Measurements from ENCODE around the gene THRA.

Gene THRA

DNA sequence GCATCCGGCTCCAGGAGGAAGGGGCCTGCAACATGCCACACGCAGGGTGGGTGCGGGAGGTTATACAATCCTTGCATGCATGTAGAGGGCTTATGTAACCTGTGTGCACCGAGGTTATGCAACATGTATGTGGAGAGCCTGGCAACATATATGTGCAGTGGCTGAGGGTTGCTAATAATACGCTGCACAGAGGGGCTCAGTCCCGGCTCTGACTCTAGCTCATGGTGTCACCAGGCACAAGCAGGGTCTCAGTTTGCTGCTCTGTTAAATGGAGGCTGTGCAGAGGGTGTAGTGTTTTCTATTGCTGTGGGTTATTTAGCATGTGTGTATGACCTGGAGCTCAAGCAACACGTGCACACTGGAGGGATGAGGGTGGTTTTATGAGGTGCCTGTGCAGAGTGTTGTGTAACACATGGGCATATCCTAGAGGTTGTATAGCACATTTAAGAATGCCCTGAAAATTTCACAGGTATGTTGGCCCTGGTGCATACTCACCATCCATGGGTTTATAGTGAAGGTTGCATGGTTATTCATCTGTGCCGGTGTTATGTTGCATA lies 13.3 kb downstream of the THRA start:
- in situ Hi-C loops (cut with HindIII; ENCODE audit: low sequenced_read_pairs): no loop called here

GRCh38 chr17:40076591-40076990 lies 13.8 kb downstream of the THRA start:
- in situ Hi-C loops (cut with HindIII; ENCODE audit: low sequenced_read_pairs): no loop called here

- in situ Hi-C loops (cut with HindIII; ENCODE audit: low sequenced_read_pairs): no loop called here
Observed at GRCh38 chr17:40079545-40079944, 16.8 kb downstream of the THRA start.

- in situ Hi-C loops (cut with HindIII; ENCODE audit: low sequenced_read_pairs): loop anchor here (10.0 kb wide), 1 partner anchor 110 kb away; no protein-coding TSS in a partner anchor
Observed at GRCh38 chr17:40084477-40084876, 21.7 kb downstream of the THRA start.

DNA sequence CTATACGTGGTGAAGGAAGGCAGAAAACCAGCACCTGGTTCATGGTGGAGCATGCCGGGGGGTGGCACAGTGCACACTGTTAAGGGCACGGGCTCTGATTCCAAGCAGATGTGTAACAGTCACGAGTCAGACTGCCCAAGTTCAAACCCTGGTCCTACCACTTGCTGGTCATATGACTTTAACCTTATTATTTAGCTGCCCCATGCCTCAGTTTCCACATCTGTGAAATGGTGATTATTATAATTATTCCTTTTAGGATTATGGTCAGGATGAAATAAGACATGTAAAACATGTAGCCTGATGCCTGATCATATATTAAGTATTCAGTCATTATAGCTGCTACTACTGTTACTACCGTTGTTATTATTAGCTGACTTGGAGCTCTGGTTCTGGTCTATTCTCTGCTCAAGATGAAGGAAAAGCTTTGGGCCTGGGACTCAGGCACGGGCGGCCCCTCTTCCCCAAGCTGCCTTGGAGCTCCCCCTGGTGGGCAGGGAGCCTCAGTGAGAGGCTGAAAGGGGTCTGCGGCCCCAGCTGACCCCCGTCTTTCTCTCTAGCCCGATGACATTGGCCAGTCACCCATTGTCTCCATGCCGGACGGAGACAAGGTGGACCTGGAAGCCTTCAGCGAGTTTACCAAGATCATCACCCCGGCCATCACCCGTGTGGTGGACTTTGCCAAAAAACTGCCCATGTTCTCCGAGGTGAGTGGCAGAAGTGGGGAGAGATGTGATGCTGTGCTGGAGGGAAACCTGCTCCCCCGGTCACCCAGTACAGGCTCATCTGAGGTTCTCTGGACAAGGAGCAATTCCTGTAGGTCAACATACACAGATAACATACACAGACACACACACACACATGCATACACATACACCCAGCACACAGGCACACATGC lies 23.6 kb downstream of the THRA start:
- in situ Hi-C loops (cut with HindIII; ENCODE audit: low sequenced_read_pairs): loop anchor here (10.0 kb wide), 1 partner anchor 108 kb away; no protein-coding TSS in a partner anchor

DNA sequence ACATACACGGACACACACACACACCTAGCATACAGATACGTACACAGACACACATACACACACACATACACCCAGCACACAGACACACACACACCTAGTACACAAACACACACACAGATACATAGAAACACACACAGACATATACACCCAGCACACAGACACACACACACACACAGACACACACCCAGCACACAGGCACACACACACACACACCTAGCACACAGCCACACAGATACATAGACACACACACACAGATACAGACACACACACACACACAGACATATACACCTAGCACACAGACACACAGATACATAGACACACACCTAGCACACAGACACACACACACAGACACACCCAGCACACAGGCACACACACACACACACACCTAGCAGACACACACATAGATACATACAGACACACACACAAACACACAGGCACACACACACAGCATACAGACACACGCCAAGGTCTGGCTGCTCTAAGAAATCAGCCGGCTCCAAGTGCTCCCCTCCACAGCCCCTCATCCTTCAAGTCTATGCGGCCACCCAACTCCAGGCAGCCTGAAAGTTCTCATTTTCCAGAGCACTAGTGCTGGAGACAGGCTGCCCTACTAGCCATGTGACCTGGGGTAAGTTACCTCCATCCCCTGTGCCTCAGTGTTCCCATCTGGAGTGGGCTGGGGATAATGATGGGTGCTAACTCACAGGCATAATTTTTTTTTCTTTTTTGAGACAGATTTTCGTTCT lies 24.5 kb downstream of the THRA start:
- in situ Hi-C loops (cut with HindIII; ENCODE audit: low sequenced_read_pairs): loop anchor here (10.0 kb wide), 1 partner anchor 108 kb away; no protein-coding TSS in a partner anchor

GRCh38 chr17:40087903-40088718 lies 25.3 kb downstream of the THRA start:
- in situ Hi-C loops (cut with HindIII; ENCODE audit: low sequenced_read_pairs): loop anchor here (10.0 kb wide), 1 partner anchor 107 kb away; no protein-coding TSS in a partner anchor

DNA sequence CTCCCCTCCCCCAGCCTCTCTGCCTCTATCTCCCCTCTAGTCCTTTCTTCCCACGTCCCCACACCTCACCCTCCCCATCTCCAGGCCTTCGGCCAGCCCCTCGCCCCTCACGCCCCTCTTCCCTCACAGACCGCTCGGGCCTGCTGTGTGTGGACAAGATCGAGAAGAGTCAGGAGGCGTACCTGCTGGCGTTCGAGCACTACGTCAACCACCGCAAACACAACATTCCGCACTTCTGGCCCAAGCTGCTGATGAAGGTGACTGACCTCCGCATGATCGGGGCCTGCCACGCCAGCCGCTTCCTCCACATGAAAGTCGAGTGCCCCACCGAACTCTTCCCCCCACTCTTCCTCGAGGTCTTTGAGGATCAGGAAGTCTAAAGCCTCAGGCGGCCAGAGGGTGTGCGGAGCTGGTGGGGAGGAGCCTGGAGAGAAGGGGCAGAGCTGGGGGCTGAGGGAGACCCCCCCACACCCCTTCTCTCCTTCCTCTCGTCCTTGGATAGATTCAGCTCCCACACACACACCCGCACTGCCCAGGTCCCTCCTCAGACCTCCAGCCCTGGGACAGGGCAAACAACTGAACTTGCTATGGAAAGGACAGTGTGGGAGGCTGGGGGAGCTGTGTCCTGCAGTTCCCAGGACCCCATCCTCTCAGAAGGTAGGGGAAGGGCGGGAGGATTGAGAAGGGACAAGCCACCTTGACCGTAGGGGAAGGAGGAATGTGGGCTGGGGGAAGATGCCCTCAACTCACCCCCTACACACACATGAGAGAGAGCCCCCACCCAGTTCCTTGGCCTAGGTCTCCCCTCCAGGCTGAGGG lies 26.5 kb downstream of the THRA start:
- in situ Hi-C loops (cut with HindIII; ENCODE audit: low sequenced_read_pairs): loop anchor here (10.0 kb wide), 1 partner anchor 106 kb away; no protein-coding TSS in a partner anchor

- in situ Hi-C loops (cut with HindIII; ENCODE audit: low sequenced_read_pairs): no loop called here
Observed at GRCh38 chr17:40090237-40091119, 27.7 kb downstream of the THRA start.

DNA sequence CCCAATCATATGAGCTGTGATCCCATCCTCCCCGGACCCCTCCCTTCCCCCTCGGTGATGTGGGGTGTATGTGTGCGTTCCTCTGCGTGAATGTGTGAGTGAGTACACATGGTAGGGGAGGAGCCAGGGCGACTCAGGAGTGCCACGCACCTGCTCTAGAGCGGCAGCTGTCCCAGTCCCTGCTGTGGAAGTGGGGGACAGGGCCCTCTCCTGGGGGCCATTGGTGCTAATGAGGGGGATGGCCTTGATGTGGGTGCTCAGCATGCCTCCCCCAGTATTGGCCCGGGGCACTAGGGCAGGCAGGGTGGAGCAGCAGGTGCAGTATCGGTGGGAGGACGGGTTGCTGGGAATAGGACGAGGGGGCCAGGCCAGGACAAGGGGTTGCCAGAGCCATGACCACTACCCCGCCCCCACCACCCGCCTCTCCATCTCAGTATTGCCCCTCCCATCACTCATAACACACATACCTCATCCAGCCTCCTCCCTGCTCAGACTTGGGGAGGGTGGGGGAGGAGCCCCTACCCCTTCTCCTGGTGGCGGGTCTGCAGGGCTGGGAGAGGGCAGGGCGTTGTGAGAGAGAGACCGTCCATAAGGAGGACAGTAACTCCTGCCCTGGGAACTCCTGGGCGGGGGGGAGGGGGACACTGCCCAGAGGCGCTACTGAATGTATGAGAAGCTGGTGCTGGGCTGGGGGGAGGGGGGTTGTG lies 29.1 kb downstream of the THRA start:
- in situ Hi-C loops (cut with HindIII; ENCODE audit: low sequenced_read_pairs): no loop called here

DNA sequence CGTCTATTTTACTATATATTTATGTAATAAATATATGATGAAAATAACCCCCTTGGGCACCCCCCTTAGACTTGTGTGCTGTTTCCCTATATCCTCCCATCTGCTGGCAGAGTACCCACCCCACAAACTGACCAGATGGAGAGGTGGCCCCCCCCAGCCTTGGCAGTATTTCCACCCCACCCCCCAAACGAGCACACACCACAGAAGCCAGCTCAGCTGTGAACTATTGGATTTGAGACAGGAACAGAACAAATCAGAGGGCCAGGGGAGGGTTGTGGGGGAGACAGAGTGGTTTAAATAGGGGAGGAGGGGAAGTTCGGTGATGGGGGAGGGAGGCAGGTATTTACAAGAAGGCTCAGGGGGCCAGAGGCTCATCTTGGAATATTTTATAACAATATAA lies 29.8 kb downstream of the THRA start:
- in situ Hi-C loops (cut with HindIII; ENCODE audit: low sequenced_read_pairs): no loop called here

GRCh38 chr17:40093005-40093579 lies 30.3 kb downstream of the THRA start:
- in situ Hi-C loops (cut with HindIII; ENCODE audit: low sequenced_read_pairs): no loop called here

DNA sequence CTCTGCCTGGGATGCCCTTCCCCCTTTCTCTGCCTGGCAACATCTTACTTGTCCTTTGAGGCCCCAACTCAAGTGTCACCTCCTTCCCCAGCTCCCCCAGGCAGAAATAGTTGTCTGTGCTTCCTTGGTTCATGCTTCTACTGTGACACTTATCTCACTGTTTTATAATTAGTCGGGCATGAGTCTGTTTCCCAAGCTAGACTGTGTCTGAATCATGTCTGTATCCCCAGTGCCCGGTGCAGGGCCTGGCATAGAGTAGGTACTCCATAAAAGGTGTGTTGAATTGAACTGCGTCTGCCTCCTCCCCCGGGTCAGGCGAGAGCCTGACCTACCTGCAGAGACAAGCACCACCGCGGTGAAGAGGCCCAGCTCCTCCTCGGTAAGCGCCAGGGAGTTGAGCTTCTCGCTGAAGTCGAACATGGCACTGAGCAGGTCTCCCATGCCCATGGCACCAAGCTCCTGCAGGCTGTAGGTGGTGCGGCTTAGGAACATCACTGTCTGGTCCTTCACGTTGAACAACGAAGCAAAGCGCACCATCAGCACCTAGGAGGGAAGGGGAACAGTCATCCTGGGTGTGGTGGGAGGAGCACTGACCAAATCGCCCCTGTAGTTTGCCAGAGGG lies 30.9 kb downstream of the THRA start:
- in situ Hi-C loops (cut with HindIII; ENCODE audit: low sequenced_read_pairs): no loop called here

GRCh38 chr17:40094874-40095273 lies 32.1 kb downstream of the THRA start:
- in situ Hi-C loops (cut with HindIII; ENCODE audit: low sequenced_read_pairs): no loop called here

DNA sequence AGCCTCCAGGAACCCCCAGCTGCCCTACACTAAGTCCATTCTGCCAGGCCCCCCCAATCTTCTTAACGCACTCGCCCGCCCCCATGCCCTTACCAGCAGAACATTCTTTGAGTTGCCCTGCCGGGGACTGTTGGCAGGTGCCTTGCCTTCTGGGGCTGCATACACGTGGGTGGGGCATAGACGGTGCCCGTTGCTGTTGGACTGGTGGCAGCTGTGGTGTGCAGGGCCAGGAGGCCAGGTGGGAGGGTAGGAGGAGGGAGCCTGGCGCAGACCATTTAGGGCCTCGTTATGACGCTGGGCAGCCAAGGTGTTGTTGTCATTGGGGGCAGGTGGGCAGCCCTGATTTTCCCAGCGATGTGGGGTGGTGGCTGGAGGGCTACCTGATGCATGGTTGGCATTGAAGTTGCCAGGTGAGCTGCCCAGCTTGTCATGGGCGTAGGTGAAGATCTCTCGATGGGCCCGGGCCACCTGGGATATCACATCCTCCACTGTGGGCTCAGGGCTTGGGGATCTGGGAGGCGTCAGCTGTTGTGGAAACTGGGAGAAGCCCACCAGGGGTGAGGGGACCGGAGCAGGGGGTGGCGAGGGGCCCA lies 32.7 kb downstream of the THRA start:
- in situ Hi-C loops (cut with HindIII; ENCODE audit: low sequenced_read_pairs): no loop called here

DNA sequence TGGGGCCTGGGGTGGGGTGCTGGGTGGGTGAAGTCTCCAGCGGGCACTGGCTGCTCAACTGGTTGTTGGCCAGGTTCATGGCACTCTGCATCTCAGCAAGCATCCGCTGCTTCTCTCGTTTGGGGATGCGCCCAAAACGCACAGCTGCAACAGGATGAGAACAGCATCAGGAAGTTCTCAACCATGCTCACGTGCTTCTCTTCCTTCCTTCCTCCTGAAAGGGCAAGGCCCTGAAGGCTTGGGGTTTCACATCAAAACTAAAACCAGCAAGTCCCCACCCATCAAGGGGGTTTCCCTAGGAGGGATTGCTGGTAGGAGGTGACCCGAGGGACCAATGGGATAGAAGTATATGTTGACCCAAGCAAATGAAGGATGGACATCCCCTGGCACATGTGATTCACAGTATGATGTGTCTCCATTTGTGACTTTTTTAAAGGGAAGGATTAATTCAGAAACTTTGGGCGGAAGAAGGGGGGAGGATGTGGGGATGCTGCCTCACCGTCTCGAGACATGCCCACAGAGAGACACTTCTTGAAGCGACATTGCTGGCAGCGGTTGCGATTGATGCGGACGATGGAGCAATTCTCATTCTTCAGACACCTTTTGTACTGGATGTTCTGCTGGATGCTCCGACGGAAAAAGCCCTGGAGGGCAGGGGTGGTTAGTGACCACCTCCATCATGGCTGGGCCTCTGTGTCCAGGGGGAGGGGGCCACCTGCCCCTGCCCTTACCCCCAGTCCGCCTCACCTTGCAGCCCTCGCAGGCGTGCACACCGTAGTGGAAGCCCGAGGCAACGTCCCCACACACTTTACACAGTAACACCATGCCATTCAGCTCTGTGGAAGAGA lies 33.4 kb downstream of the THRA start:
- in situ Hi-C loops (cut with HindIII; ENCODE audit: low sequenced_read_pairs): no loop called here

All from endothelial cell of hepatic sinusoid (primary cell).